ENCODE measurements around the gene KHDC1. TPM values are rescaled to one million over a fixed set of nuclear protein-coding genes. Genes with fewer than 3 reads are reported as not detected.
"Not testable (repeated sequence)": the region's sequence is repeated elsewhere in the genome, so short reads cannot be mapped to it uniquely, and the experiment has no call there.

Gene KHDC1
- total RNA-seq, 1 experiment from 2014 or later, result 8.6 TPM

DNA sequence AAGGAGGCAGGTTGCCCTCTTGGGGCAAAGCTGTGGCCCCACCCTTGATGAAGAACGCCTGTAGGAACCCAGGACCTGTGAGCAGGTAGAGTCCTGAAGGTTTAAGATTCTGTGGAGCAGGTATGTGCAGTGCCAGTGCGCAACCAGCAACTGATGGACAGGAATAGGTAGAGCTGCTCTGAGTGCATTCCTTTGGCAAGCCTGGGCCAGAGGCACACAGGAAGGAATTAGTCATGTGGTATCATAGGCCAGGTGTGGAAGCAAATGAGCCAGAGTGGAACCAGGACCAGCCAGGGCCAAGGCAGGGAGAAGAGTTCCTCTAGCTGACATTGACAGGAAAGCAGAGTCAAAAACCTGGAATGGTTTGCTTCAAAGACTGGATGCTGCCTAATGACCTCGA, 1.4 kb upstream of the KHDC1 start:
- Histone ChIP-seq H3K4me1 (peaks cover 16% of the 10 kb centered on the region), H3K36me3 (ENCODE audit: control insufficient read depth, insufficient read depth, low read length) (no peaks in the 10 kb centered on the region), H3K9me3 (no peaks in the 10 kb centered on the region), H3K4me3 (ENCODE audit: low read depth, low read length) (no peak overlapping the region), H3K27me3 (replicated peaks; ENCODE audit: control insufficient read depth, insufficient read depth, low read length) (no peaks in the 10 kb centered on the region)
- no peak overlapping the region for H3K27ac Mint-ChIP-seq (ENCODE audit: unreplicated experiment)
- ChIA-PET CTCF (no interaction called here), POLR2A (no interaction called here)
- H3K9me3 Mint-ChIP-seq (ENCODE audit: unreplicated experiment), result no peaks in the 10 kb centered on the region
- peak overlapping the region; percentile 76 for H3K4me3 Mint-ChIP-seq (ENCODE audit: unreplicated experiment)
- peak; percentile 16 to 48 for DNase-seq
- peaks cover 33% of the 10 kb centered on the region for H3K36me3 Mint-ChIP-seq (ENCODE audit: insufficient read depth, unreplicated experiment)
- H3K27me3 Mint-ChIP-seq (ENCODE audit: insufficient read depth, unreplicated experiment), result no peaks in the 10 kb centered on the region
- peaks cover 7% of the 10 kb centered on the region for H3K4me1 Mint-ChIP-seq (ENCODE audit: low read depth, unreplicated experiment)
- TF ChIP-seq, protein P1, sequence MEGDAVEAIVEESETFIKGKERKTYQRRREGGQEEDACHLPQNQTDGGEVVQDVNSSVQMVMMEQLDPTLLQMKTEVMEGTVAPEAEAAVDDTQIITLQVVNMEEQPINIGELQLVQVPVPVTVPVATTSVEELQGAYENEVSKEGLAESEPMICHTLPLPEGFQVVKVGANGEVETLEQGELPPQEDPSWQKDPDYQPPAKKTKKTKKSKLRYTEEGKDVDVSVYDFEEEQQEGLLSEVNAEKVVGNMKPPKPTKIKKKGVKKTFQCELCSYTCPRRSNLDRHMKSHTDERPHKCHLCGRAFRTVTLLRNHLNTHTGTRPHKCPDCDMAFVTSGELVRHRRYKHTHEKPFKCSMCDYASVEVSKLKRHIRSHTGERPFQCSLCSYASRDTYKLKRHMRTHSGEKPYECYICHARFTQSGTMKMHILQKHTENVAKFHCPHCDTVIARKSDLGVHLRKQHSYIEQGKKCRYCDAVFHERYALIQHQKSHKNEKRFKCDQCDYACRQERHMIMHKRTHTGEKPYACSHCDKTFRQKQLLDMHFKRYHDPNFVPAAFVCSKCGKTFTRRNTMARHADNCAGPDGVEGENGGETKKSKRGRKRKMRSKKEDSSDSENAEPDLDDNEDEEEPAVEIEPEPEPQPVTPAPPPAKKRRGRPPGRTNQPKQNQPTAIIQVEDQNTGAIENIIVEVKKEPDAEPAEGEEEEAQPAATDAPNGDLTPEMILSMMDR (IDR thresholded peaks at IDR 0.05; ENCODE audit: insufficient read depth in 1 of 2, low read depth in 1 of 2, low read length in 1 of 2, severe bottlenecking in 1 of 2, unreplicated experiment in 1 of 2), result no peak
- intact Hi-C loops (cut with micrococcal nuclease; ENCODE audit: unreplicated experiment), result no loop called here
- BruUV-seq (replicated peaks), result no TSS peak

DNA sequence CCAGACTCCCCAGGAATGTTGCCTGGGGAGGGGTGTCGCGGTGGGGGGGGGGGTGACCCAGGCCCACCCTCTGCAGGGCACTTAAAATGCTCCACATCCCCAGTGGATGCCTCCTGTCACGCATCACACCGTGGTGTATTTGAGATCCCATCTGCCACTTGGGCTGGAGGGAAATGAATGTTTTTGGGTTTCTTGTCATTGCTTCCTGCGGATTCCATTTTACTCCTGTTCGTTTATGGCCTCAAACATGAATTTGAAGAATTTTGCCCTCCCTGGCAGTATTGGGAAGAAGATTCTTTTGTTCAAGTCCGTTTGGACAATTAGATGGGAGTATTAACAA, 544 bp upstream of the KHDC1 start:
- POLR2A ChIA-PET, result no interaction called here
- no peaks in the 10 kb centered on the region for H3K27me3 ChIP-seq (replicated peaks; ENCODE audit: control insufficient read depth, insufficient read depth, low read length)
- no TSS peak for BruUV-seq (replicated peaks)
- peak overlapping the region; percentile 76 for H3K4me3 Mint-ChIP-seq (ENCODE audit: unreplicated experiment)
- CTCF ChIA-PET, result no interaction called here
- no peaks in the 10 kb centered on the region for H3K27me3 Mint-ChIP-seq (ENCODE audit: insufficient read depth, unreplicated experiment)
- DNase-seq, result no peak
- H3K36me3 ChIP-seq (ENCODE audit: control insufficient read depth, insufficient read depth, low read length), result no peaks in the 10 kb centered on the region
- peaks cover 32% of the 10 kb centered on the region for H3K36me3 Mint-ChIP-seq (ENCODE audit: insufficient read depth, unreplicated experiment)
- intact Hi-C loops (cut with micrococcal nuclease; ENCODE audit: unreplicated experiment), result loop anchor here (2.0 kb wide), 1 partner anchor 45 kb away; no protein-coding TSS in a partner anchor
- peaks cover 7% of the 10 kb centered on the region for H3K4me1 Mint-ChIP-seq (ENCODE audit: low read depth, unreplicated experiment)
- H3K9me3 ChIP-seq, result no peaks in the 10 kb centered on the region
- H3K4me3 ChIP-seq (ENCODE audit: low read depth, low read length), result peak overlapping the region; percentile 78
- H3K27ac Mint-ChIP-seq (ENCODE audit: unreplicated experiment), result no peak overlapping the region
- H3K4me1 ChIP-seq, result peaks cover 16% of the 10 kb centered on the region
- no peaks in the 10 kb centered on the region for H3K9me3 Mint-ChIP-seq (ENCODE audit: unreplicated experiment)
- TF ChIP-seq, protein P1 (IDR thresholded peaks at IDR 0.05; ENCODE audit: insufficient read depth in 1 of 2, low read depth in 1 of 2, low read length in 1 of 2, severe bottlenecking in 1 of 2, unreplicated experiment in 1 of 2), result no peak

- BruUV-seq (replicated peaks), result no TSS peak
- TF ChIP-seq, protein P1 (IDR thresholded peaks at IDR 0.05; ENCODE audit: insufficient read depth in 1 of 2, low read depth in 1 of 2, low read length in 1 of 2, severe bottlenecking in 1 of 2, unreplicated experiment in 1 of 2), result no peak
- Histone ChIP-seq H3K4me3 (ENCODE audit: low read depth, low read length) (no peak overlapping the region), H3K9me3 (no peaks in the 10 kb centered on the region), H3K36me3 (ENCODE audit: control insufficient read depth, insufficient read depth, low read length) (no peaks in the 10 kb centered on the region), H3K4me1 (peaks cover 3% of the 10 kb centered on the region; the same call in 1 of the 2 replicates), H3K27me3 (replicated peaks; ENCODE audit: control insufficient read depth, insufficient read depth, low read length) (no peaks in the 10 kb centered on the region)
- ChIA-PET POLR2A (no interaction called here), CTCF (no interaction called here)
- H3K27ac Mint-ChIP-seq (ENCODE audit: unreplicated experiment), result no peak overlapping the region
- intact Hi-C loops (cut with micrococcal nuclease; ENCODE audit: unreplicated experiment), result no loop called here
- H3K27me3 Mint-ChIP-seq (ENCODE audit: insufficient read depth, unreplicated experiment), result no peaks in the 10 kb centered on the region
- H3K9me3 Mint-ChIP-seq (ENCODE audit: unreplicated experiment), result no peaks in the 10 kb centered on the region
- no peaks in the 10 kb centered on the region for H3K36me3 Mint-ChIP-seq (ENCODE audit: insufficient read depth, unreplicated experiment)
- no peak for DNase-seq
- peaks cover 7% of the 10 kb centered on the region for H3K4me1 Mint-ChIP-seq (ENCODE audit: low read depth, unreplicated experiment)
- H3K4me3 Mint-ChIP-seq (ENCODE audit: unreplicated experiment), result no peak overlapping the region
Observed at GRCh38 chr6:73258721-73259120, 4.3 kb downstream of the KHDC1 start.

- H3K27ac Mint-ChIP-seq (ENCODE audit: unreplicated experiment); intact Hi-C loops (cut with micrococcal nuclease; ENCODE audit: unreplicated experiment); BruUV-seq (replicated peaks); H3K27me3 Mint-ChIP-seq (ENCODE audit: insufficient read depth, unreplicated experiment); H3K9me3 Mint-ChIP-seq (ENCODE audit: unreplicated experiment); POLR2A ChIA-PET; H3K4me3 Mint-ChIP-seq (ENCODE audit: unreplicated experiment); H3K4me1 ChIP-seq; H3K4me1 Mint-ChIP-seq (ENCODE audit: low read depth, unreplicated experiment); CTCF ChIA-PET; H3K36me3 ChIP-seq (ENCODE audit: control insufficient read depth, insufficient read depth, low read length); H3K36me3 Mint-ChIP-seq (ENCODE audit: insufficient read depth, unreplicated experiment); DNase-seq; H3K9me3 ChIP-seq; H3K4me3 ChIP-seq (ENCODE audit: low read depth, low read length); H3K27me3 ChIP-seq (replicated peaks; ENCODE audit: control insufficient read depth, insufficient read depth, low read length): not testable (repeated sequence)
Observed at GRCh38 chr6:73254323-73254722, 8.7 kb downstream of the KHDC1 start.
